Lower lobe of right lung (tissue), 2 donors: ENCODE results near the gene TANC1. TPM values are rescaled to one million over a fixed set of nuclear protein-coding genes. Genes with fewer than 3 reads are reported as not detected.

Experiments used
- ATAC-seq, 2 donors: fragments of 200-7000 bp; cut with Tn5 transposase; one replicate each; pipeline ENCODE4 v1.9.1; 2020 to 2022; ENCODE audit warnings: mild to moderate bottlenecking in 2 of 2, moderate library complexity in 2 of 2
- DNase-seq: peaks from one replicate; pipeline ENCODE4 v3.0.0-alpha.2; 2020
- H3K27ac ChIP-seq: fragments of 200-600 bp; one replicate; pipeline ENCODE4 v1.8.0; 2022
- H3K27me3 ChIP-seq: fragments of 200-600 bp; one replicate; pipeline ENCODE4 v1.8.0; 2022; ENCODE audit warnings: low read depth
- H3K36me3 ChIP-seq: fragments of 200-600 bp; one replicate; pipeline ENCODE4 v1.8.0; 2022; ENCODE audit warnings: mild to moderate bottlenecking
- H3K4me1 ChIP-seq: fragments of 200-600 bp; one replicate; pipeline ENCODE4 v1.8.0; 2022
- H3K4me3 ChIP-seq: fragments of 200-600 bp; one replicate; pipeline ENCODE4 v1.8.0; 2022; ENCODE audit warnings: mild to moderate bottlenecking
- H3K9me3 ChIP-seq: fragments of 200-600 bp; one replicate; pipeline ENCODE4 v1.8.0; 2022
- CTCF ChIP-seq: fragments of 200-600 bp; IDR thresholded peaks from one replicate; pipeline ENCODE4 v1.8.0; 2022; ENCODE audit warnings: antibody characterized with exemption, mild to moderate bottlenecking
- intact Hi-C: fragments of 100-400 bp; cut with DNase I; formaldehyde crosslinking; loops from one replicate; pipeline ENCODE4 v1.11.0; 2022
- total RNA-seq: library from RNA; stranded (reverse); fragmentation: NEBNext Ultra II Directional; extraction: Animal tissue kit (Norgen Biotek cat#: 25700); gene quantifications from one replicate; pipeline ENCODE4 v1.2.1, GENCODE V29; 2021
- donor health status: DM: no; HTN: yes; CAD: no; lungs with severe emphysema.

The TANC1 gene
- total RNA-seq, 1 donor from 2014 or later = 39.5 TPM

DNA sequence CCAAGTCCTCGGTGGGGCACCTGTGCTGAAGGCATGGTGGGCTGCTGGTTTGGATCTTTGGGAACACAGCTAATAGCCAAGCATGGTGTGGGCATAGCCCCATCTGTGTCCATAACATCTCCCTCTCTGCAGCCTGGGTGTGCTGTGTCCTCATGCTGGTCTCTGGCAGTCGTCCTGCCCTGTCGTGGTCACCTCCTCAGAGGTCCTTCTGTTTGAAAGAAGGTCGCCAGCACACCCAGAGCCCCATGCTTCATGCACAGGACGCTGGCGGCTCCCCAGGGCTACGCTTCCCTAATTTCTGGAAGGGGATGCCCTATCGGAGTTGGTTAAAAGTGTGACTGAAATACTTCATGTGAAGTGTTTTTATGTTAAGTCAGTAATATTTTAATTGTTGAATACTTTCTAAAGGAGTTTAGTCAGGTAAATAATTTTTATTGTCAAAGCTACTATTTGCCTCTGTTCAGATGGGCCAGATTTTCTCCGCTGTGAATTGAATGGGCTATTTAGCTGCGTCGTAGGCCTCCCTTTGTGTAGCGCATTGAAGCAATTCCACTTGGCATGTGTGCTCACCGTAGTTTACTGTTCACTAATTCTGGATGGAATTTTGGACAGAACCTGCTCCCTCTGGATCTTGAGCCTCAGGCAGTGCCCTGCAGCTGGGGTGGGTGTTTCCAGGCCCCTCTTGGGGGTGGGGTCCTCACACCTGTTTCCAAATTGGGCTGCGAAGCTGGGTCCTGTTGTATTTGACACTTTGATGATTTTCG, 236.1 kb downstream of the TANC1 start:
- no peak for TF ChIP-seq CTCF
- H3K4me3 ChIP-seq = no peak overlapping the region
- DNase-seq = no peak
- no peaks in the 10 kb centered on the region for H3K9me3 ChIP-seq
- intact Hi-C loops = no loop called here
- no peaks in the 10 kb centered on the region for H3K27me3 ChIP-seq
- H3K4me1 ChIP-seq = peaks cover 28% of the 10 kb centered on the region
- no peak for ATAC-seq
- peaks cover 31% of the 10 kb centered on the region for H3K36me3 ChIP-seq
- H3K27ac ChIP-seq = no peak overlapping the region

- intact Hi-C loops = no loop called here
- H3K27ac ChIP-seq = no peak overlapping the region
- no peaks in the 10 kb centered on the region for H3K9me3 ChIP-seq
- H3K27me3 ChIP-seq = no peaks in the 10 kb centered on the region
- peaks cover 29% of the 10 kb centered on the region for H3K36me3 ChIP-seq
- H3K4me3 ChIP-seq = no peak overlapping the region
- H3K4me1 ChIP-seq = peaks cover 13% of the 10 kb centered on the region
- ATAC-seq (no peak), DNase-seq (no peak)
- no peak for TF ChIP-seq CTCF
These were observed 238.4 kb downstream of the TANC1 start for GRCh38 chr2:159206736-159207380.

DNA sequence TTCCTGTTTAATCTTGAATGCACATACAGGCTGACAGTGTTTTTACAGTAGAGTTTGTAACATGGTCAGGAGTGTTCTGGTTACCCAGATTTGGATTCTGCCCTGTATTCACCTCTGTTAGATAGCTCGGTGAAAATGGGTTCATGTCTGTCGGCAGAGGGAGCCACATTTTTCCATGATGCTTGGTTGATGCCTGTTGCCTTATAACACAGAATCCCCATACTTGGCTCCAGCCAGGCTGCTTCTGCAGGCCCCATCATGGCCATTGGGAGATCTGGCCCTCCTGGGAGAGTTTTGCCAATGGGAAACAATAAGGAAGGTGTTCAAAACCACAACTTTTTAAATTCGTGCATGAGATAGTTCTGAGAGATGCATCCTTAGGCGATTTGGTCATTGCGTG, 240.0 kb downstream of the TANC1 start:
- Histone ChIP-seq H3K27me3 (no peaks in the 10 kb centered on the region), H3K4me3 (no peak overlapping the region), H3K36me3 (peaks cover 41% of the 10 kb centered on the region), H3K4me1 (peaks cover 5% of the 10 kb centered on the region), H3K9me3 (no peaks in the 10 kb centered on the region), H3K27ac (no peak overlapping the region)
- TF ChIP-seq CTCF = no peak
- intact Hi-C loops = no loop called here
- DNase-seq (no peak), ATAC-seq (no peak)

DNA sequence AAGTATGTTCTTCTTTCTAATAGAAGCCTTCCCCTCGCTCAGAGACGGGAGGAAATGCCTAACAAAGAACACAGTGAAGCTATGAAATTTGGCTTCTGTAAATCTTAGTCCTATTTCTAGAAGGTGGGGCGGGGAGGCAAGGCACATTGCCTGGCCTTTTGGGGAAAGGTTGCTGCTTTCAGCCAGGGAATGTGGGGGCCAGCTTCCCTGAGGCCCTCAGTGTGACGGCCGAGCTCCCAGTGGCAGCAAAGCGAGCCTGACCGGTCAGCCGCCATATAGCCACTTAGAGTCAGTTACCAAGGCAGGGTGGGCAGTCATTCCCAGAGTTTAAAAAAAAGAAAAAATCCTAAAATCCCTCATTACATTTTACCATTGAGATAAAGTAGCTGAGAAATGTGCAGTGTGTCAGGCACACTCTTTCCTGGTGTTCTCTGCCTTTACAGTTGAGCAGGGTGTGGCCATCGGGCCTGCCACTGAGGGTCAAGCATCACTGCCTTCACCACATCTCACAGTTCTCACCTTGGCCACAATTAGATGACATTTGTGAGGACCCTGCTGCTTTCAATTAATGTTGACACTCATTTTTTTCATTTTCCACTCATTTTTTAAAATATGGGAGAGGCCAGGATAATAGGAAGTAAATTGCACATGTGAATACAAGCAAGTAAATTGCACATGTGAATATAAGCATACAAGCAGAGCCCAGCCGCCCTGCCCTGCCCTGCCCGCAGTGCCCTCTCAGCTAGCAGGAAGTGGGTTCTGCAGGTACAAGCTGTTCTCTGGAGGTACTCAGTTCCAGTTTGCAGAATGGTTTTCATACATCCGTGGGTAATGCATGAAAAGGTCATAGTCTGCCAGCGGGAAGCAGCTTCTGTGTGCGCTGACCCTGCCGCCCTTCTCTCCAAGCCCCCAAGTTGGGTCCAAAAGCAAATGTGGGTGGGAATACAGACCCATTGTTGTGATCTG, 241.2 kb downstream of the TANC1 start:
- DNase-seq (peak; percentile 62), ATAC-seq (peak; percentile 75 to 86)
- intact Hi-C loops = no loop called here
- H3K4me1 ChIP-seq = peaks cover 5% of the 10 kb centered on the region
- peaks cover 47% of the 10 kb centered on the region for H3K36me3 ChIP-seq
- H3K9me3 ChIP-seq = no peaks in the 10 kb centered on the region
- TF ChIP-seq CTCF = no peak
- no peak overlapping the region for H3K4me3 ChIP-seq
- no peak overlapping the region for H3K27ac ChIP-seq
- H3K27me3 ChIP-seq = no peaks in the 10 kb centered on the region
